HepG2 (cell line): Measurements from ENCODE around the gene PRR30. TPM values are rescaled to one million over a fixed set of nuclear protein-coding genes. Genes with fewer than 3 reads are reported as not detected.

Experiments used
- ATAC-seq: fragments of 200-7000 bp; cut with Tn5 transposase; 3 replicates; pipeline ENCODE4 v1.9.1; 2020; ENCODE audit warnings: mild to moderate bottlenecking, moderate library complexity
- BruUV-seq: library from RNA; stranded (reverse); fragments of 400-500 nt; replicated peaks from 2 replicates; lab custom pipeline; 2021; lab: Mats Ljungman, UMichigan
- CTCF ChIA-PET: fragments of 300-600 bp; formaldehyde crosslinking; extraction: SDS; loops from one replicate; lab custom pipeline; 2021; ENCODE audit warnings: low total read pairs, inconsistent platforms, low intra/inter-chr PET ratio; lab: Yijun Ruan, JAX
- POLR2A ChIA-PET: fragments of 350-600 bp; sonication (Branson Sonifier 250); formaldehyde crosslinking; loops from one replicate; lab custom pipeline; 2020; ENCODE audit warnings: antibody characterized with exemption, inconsistent platforms; lab: Yijun Ruan, JAX
- DNase-seq: peaks from one replicate; pipeline ENCODE4 v3.0.0-alpha.2; 2015; ENCODE audit warnings: low spot score
- FAIRE-seq: peaks from 3 replicates; lab custom pipeline; 2011; peaks lifted over from hg19 to GRCh38; lab: Jason Lieb, UNC
- H2AFZ ChIP-seq: one replicate; pipeline ENCODE4 v1.6.1; 2011; ENCODE audit warnings: low read length, inconsistent platforms
- H3K27ac ChIP-seq: fragments of 300-600 bp; 3 replicates; pipeline ENCODE4 v1.8.0; 2011; ENCODE audit warnings: mixed run types, mild to moderate bottlenecking, mixed read lengths, low read length, inconsistent platforms; ENCODE audit not compliant: insufficient read depth; ENCODE audit errors: extremely low read length
- H3K27me3 ChIP-seq, 2 experiments: fragments of 200-600 bp in 1 of 2; 2 replicates in 1 of 2; 3 replicates in 1 of 2; pipeline versions ENCODE4 v1.6.0 to v1.8.0; 2011; ENCODE audit warnings: low read length in 2 of 2, mild to moderate bottlenecking in 2 of 2, moderate library complexity in 2 of 2, inconsistent platforms in 1 of 2; ENCODE audit not compliant: insufficient read depth in 2 of 2, control insufficient read depth in 1 of 2
- H3K36me3 ChIP-seq, 2 experiments: fragments of 200-600 bp in 1 of 2; replicated peaks in 1 of 2; 2 replicates in 1 of 2; 3 replicates in 1 of 2; pipeline versions ENCODE4 v1.5.1 to v1.8.0; 2011; ENCODE audit warnings: low read length in 2 of 2, inconsistent platforms in 1 of 2; ENCODE audit not compliant: insufficient read depth in 2 of 2, control insufficient read depth in 1 of 2
- H3K4me1 ChIP-seq: 2 replicates; pipeline ENCODE4 v1.5.1; 2012; ENCODE audit warnings: low read length, inconsistent platforms; ENCODE audit not compliant: insufficient read depth
- H3K4me2 ChIP-seq: 2 replicates; pipeline ENCODE4 v1.6.0; 2011; ENCODE audit warnings: low read depth, low read length, inconsistent platforms
- H3K4me3 ChIP-seq, 3 experiments: fragments of 200-600 bp in 1 of 3; sonication (generic), shearing (Covaris generic) in 1 of 3; replicated peaks in 1 of 3; 2 replicates each; pipeline ENCODE4 v1.5.1; 2011 to 2016; ENCODE audit warnings: low read length in 3 of 3, inconsistent platforms in 2 of 3, low read depth in 2 of 3, mild to moderate bottlenecking in 2 of 3, control low read depth in 1 of 3, mixed read lengths in 1 of 3; ENCODE audit not compliant: insufficient read depth in 1 of 3
- H3K79me2 ChIP-seq: one replicate; pipeline ENCODE4 v1.6.1; 2011; ENCODE audit warnings: low read length, inconsistent platforms; ENCODE audit not compliant: insufficient read depth
- H3K9ac ChIP-seq: 2 replicates; pipeline ENCODE4 v1.6.0; 2011; ENCODE audit warnings: mild to moderate bottlenecking, low read depth, low read length, inconsistent platforms; ENCODE audit not compliant: insufficient read depth
- H3K9me3 ChIP-seq: 2 replicates; pipeline ENCODE4 v1.5.1; 2012; ENCODE audit warnings: mild to moderate bottlenecking, low read length
- H4K20me1 ChIP-seq: 2 replicates; pipeline ENCODE4 v1.6.0; 2011; ENCODE audit warnings: inconsistent platforms, mild to moderate bottlenecking, low read length, moderate library complexity; ENCODE audit not compliant: insufficient read depth
- AGO1 ChIP-seq: fragments of 200-400 bp; formaldehyde crosslinking; IDR thresholded peaks from 2 replicates; pipeline ENCODE4 v1.6.1; 2017; ENCODE audit warnings: mild to moderate bottlenecking, low read depth, low read length, moderate library complexity; ENCODE audit not compliant: poor library complexity, severe bottlenecking
- ATF4 ChIP-seq, 2 experiments: fragments of 450-650 bp in 1 of 2; sonication (generic) in 1 of 2; formaldehyde crosslinking; IDR thresholded peaks; 2 replicates each; pipeline versions ENCODE4 v1.5.0 to v1.8.0; 2020 to 2022; ENCODE audit warnings: mild to moderate bottlenecking in 1 of 2, missing genetic modification reagents in 1 of 2
- FOXP1 ChIP-seq, 2 experiments: fragments of 450-650 bp in 1 of 2; IDR thresholded peaks; 2 replicates each; pipeline ENCODE4 v1.6.1; 2017 to 2018; ENCODE audit warnings: antibody characterized with exemption in 1 of 2
- GATA4 ChIP-seq: sonication (generic); IDR thresholded peaks from 2 replicates; pipeline ENCODE4 v1.6.1; 2016; ENCODE audit warnings: antibody characterized with exemption, low read depth, borderline replicate concordance
- GATAD2A ChIP-seq: IDR thresholded peaks from 2 replicates; pipeline ENCODE4 v1.6.1; 2016
- JDP2 ChIP-seq: sonication (generic); formaldehyde crosslinking; IDR thresholded peaks from 2 replicates; pipeline ENCODE4 v1.8.1; 2022; ENCODE audit warnings: missing genetic modification reagents, borderline replicate concordance
- MBNL3 ChIP-seq: fragments of 250-450 bp; sonication (Bioruptor Pico); conservative IDR thresholded peaks from 2 replicates; pipeline ENCODE4 v1.8.0; 2022; ENCODE audit warnings: mild to moderate bottlenecking, inconsistent platforms
- MTA1 ChIP-seq: sonication (generic); formaldehyde crosslinking; IDR thresholded peaks from 2 replicates; pipeline ENCODE4 v1.4.0; 2020; ENCODE audit warnings: missing genetic modification reagents, mild to moderate bottlenecking, borderline replicate concordance
- SSRP1 ChIP-seq: IDR thresholded peaks from 2 replicates; pipeline ENCODE4 v1.6.1; 2016; ENCODE audit warnings: control low read depth
- ZFY ChIP-seq: sonication (generic); formaldehyde crosslinking; IDR thresholded peaks from 2 replicates; pipeline ENCODE4 v1.4.0; 2020; ENCODE audit warnings: missing genetic modification reagents
- ZFYVE20 ChIP-seq: sonication (generic); formaldehyde crosslinking; IDR thresholded peaks from 2 replicates; pipeline ENCODE4 v1.8.0; 2023; ENCODE audit warnings: low read depth, mild to moderate bottlenecking, moderate library complexity, missing genetic modification reagents, borderline replicate concordance
- ZNF460 ChIP-seq: sonication (generic); formaldehyde crosslinking; IDR thresholded peaks from 2 replicates; pipeline ENCODE4 v1.5.1; 2020; ENCODE audit warnings: missing genetic modification reagents, mild to moderate bottlenecking, borderline replicate concordance
- ZNF513 ChIP-seq: sonication (generic); formaldehyde crosslinking; conservative IDR thresholded peaks from 2 replicates; pipeline ENCODE4 v1.5.0; 2020; ENCODE audit warnings: missing genetic modification reagents
- ZNF574 ChIP-seq: sonication (generic); formaldehyde crosslinking; IDR thresholded peaks from 2 replicates; pipeline ENCODE4 v1.4.0; 2020; ENCODE audit warnings: missing genetic modification reagents
- ZNF792 ChIP-seq: IDR thresholded peaks from 2 replicates; pipeline ENCODE4 v1.6.1; 2016
- ZSCAN20 ChIP-seq: sonication (generic); formaldehyde crosslinking; IDR thresholded peaks from 2 replicates; pipeline ENCODE4 v1.4.0; 2020; ENCODE audit warnings: missing genetic modification reagents, mild to moderate bottlenecking, borderline replicate concordance
- ZSCAN29 ChIP-seq: sonication (generic); formaldehyde crosslinking; conservative IDR thresholded peaks from 2 replicates; pipeline ENCODE4 v1.4.0; 2020; ENCODE audit warnings: mild to moderate bottlenecking, missing genetic modification reagents
- ZSCAN9 ChIP-seq: IDR thresholded peaks from 2 replicates; pipeline ENCODE4 v1.6.1; 2016; ENCODE audit warnings: borderline replicate concordance
- WGBS: methylation state at CpG from one replicate; pipeline ENCODE4 v1.1.6; 2017; ENCODE audit warnings: low lambda C conversion rate; 5-methylcytosine and 5-hydroxymethylcytosine counted together
- in situ Hi-C: cut with HindIII; loops from 2 replicates; pipeline ENCODE4 v1.10.0; 2017; ENCODE audit warnings: low pct_unique_long_range_greater_than_20kb; ENCODE audit not compliant: extremely low pct_ligation_motif_present
- intact Hi-C: fragments of 100-400 bp; cut with micrococcal nuclease; formaldehyde crosslinking; loops from one replicate; pipeline ENCODE4 v1.10.0; 2022; ENCODE audit not compliant: unreplicated experiment
- polyA plus RNA-seq, 8 experiments: library from polyadenylated mRNA; depleted of rRNA in 3 of 8; stranded (reverse) in 7 of 8; unstranded in 1 of 8; fragments of >200 nt; fragmentation: Illumina TruSeq in 4 of 8; extraction: Trizol in 4 of 8; gene quantifications; 2 replicates each; pipeline versions ENCODE4 v1.2.1 to v1.2.3, GENCODE V29; 2011 to 2016; ENCODE audit warnings: low read depth in 4 of 8, missing spikeins in 1 of 8, mixed read lengths in 1 of 8; ENCODE audit not compliant: insufficient read depth in 1 of 8
- total RNA-seq, 5 experiments: library from RNA; depleted of rRNA; stranded (reverse); fragments of >200 nt; fragmentation: Illumina TruSeq; extraction: Trizol; gene quantifications; 2 replicates each; pipeline ENCODE4 v1.2.3, GENCODE V29; 2016; ENCODE audit warnings: low read depth in 1 of 5

Gene PRR30
- total and polyA plus RNA-seq, 2 of the 13 experiments (the other 11 are each of a cell fraction or from before 2014, with no cell fraction given) = not detected

- peak within 1 kb of the TSS; percentile 72 for H3K27ac ChIP-seq
- BruUV-seq = no TSS peak
- H3K4me1 ChIP-seq = peaks cover 52% of the 10 kb centered on the region
- peak; percentile 69 for FAIRE-seq
- H4K20me1 ChIP-seq = no peaks in the 10 kb centered on the region; the same call in 1 of the 2 replicates
- WGBS = under 1% methylated on average over 34 of the region's 86 CpGs
- in situ Hi-C loops (no loop called here), intact Hi-C loops (loop anchor here (1.0 to 2.0 kb wide), 2 partner anchors 11 to 57 kb away; partner anchors contain the start of gene ABHD1)
- H3K9me3 ChIP-seq = no peaks in the 10 kb centered on the region
- H3K27me3 ChIP-seq = peaks cover 6 to 14% of the 10 kb centered on the region in 2 experiments; a peak in 3 of 5 replicates
- H3K9ac ChIP-seq = peak within 1 kb of the TSS; percentile 98
- H3K79me2 ChIP-seq = peaks cover 22% of the 10 kb centered on the region
- peak within 1 kb of the TSS; percentile 92 to 100 (median 96) for H3K4me3 ChIP-seq
- ChIA-PET POLR2A (interaction anchor here (0.9 to 3.6 kb wide), 26 partner anchors 10 to 129 kb away, joined by 3 to 76 read pairs (median 6); partner anchors contain the start of genes ABHD1, AGBL5, ATRAID and CGREF1), CTCF (interaction anchor here (1.8 kb wide), 1 partner anchor 57 kb away, joined by 10 read pairs; no protein-coding TSS in a partner anchor)
- peak within 1 kb of the TSS; percentile 96 for H3K4me2 ChIP-seq
- no peak within 1 kb of the TSS for H2AFZ ChIP-seq
- ATAC-seq = peak; percentile 83
- peak; percentile 91 for DNase-seq
- peaks cover 20 to 34% of the 10 kb centered on the region in 2 experiments for H3K36me3 ChIP-seq
- peak; percentile 38 for TF ChIP-seq AGO1
- no peak for TF ChIP-seq MTA1
- TF ChIP-seq JDP2 (CRISPR knock-in tag) = no peak
- peak; percentile 41; the same call in 1 of the 2 replicates for TF ChIP-seq ZSCAN9 (CRISPR knock-in tag)
- TF ChIP-seq MBNL3 (CRISPR knock-in tag) = no peak
- TF ChIP-seq ZFY (CRISPR knock-in tag) = peak; percentile 83; the same call in 1 of the 2 replicates
- peak; percentile 9; the same call in 1 of the 2 replicates for TF ChIP-seq ZSCAN20 (CRISPR knock-in tag)
- TF ChIP-seq ZNF513 (CRISPR knock-in tag) = no peak
- TF ChIP-seq ZNF792 (CRISPR knock-in tag) = no peak
- no peak for TF ChIP-seq ZNF460 (CRISPR knock-in tag)
- TF ChIP-seq SSRP1 (CRISPR knock-in tag) = no peak
- TF ChIP-seq ZNF574 = peak; percentile 74
- no peak for TF ChIP-seq FOXP1 (IDR thresholded peaks at IDR 0.05)
- TF ChIP-seq FOXP1 (CRISPR knock-in tag; IDR thresholded peaks at IDR 0.05) = 0 out of 2 replicates have a peak, but pooled peaks have one; percentile 13
- 0 out of 2 replicates have a peak, but pooled peaks have one; percentile 62 for TF ChIP-seq ZSCAN29 (CRISPR knock-in tag)
- no peak for TF ChIP-seq GATAD2A (CRISPR knock-in tag)
- TF ChIP-seq GATA4 = peak; percentile 59; the same call in 1 of the 2 replicates
- no peak for TF ChIP-seq ATF4 (CRISPR knock-in tag; IDR thresholded peaks at IDR 0.05)
- no peak for TF ChIP-seq ZFYVE20 (CRISPR knock-in tag)
Observed at GRCh38 chr2:27133905-27134780, 5.1 kb downstream of the PRR30 start, which contains the start of gene PREB. Gene PREB, minus strand, starts transcription at chr2:27134636. Its CDS starts 215 bp downstream, at chr2:27134421.
